Measurements from ENCODE around the gene ARMC2.
"Not testable (repeated sequence)": the region's sequence is repeated elsewhere in the genome, so short reads cannot be mapped to it uniquely, and the experiment has no call there.

The ARMC2 gene

GRCh38 chr6:108813218-108813617 is 35.0 kb upstream of the ARMC2 start:
- ATAC-seq, H3K4me1 Mint-ChIP-seq: not testable (repeated sequence)

GRCh38 chr6:108817276-108817675 is 30.9 kb upstream of the ARMC2 start:
- not testable (repeated sequence) for H3K4me3 Mint-ChIP-seq; H3K27me3 Mint-ChIP-seq; ATAC-seq; H3K36me3 Mint-ChIP-seq (ENCODE audit: low read depth); H3K4me1 Mint-ChIP-seq; DNase-seq; H3K27ac Mint-ChIP-seq
- peaks cover 13% of the 10 kb centered on the region for H3K9me3 Mint-ChIP-seq

More at GRCh38 chr6:108813218-108813617, 35.0 kb upstream of the ARMC2 start:
- H3K36me3 Mint-ChIP-seq (ENCODE audit: low read depth); H3K4me3 Mint-ChIP-seq; H3K27ac Mint-ChIP-seq; H3K27me3 Mint-ChIP-seq; H3K9me3 Mint-ChIP-seq; DNase-seq: not testable (repeated sequence)

GRCh38 chr6:108820006-108820405 is 28.2 kb upstream of the ARMC2 start:
- Mint-ChIP-seq H3K4me3 (no peak overlapping the region), H3K9me3 (peaks cover 18% of the 10 kb centered on the region), H3K36me3 (ENCODE audit: low read depth) (peaks cover 2% of the 10 kb centered on the region), H3K27ac (no peak overlapping the region), H3K27me3 (no peaks in the 10 kb centered on the region), H3K4me1 (no peaks in the 10 kb centered on the region)
- ATAC-seq (no peak), DNase-seq (no peak)

GRCh38 chr6:108822401-108822800 is 25.8 kb upstream of the ARMC2 start:
- no peak for DNase-seq
- Mint-ChIP-seq H3K27me3 (no peaks in the 10 kb centered on the region), H3K4me1 (no peaks in the 10 kb centered on the region), H3K4me3 (no peak overlapping the region), H3K27ac (no peak overlapping the region), H3K36me3 (ENCODE audit: low read depth) (peaks cover 2% of the 10 kb centered on the region), H3K9me3 (peaks cover 28% of the 10 kb centered on the region)
- ATAC-seq: no peak

GRCh38 chr6:108825326-108825725 is 22.9 kb upstream of the ARMC2 start:
- Mint-ChIP-seq H3K4me1 (no peaks in the 10 kb centered on the region), H3K27ac (no peak overlapping the region)
- no peak for ATAC-seq

GRCh38 chr6:108831104-108831503 is 17.1 kb upstream of the ARMC2 start:
- Mint-ChIP-seq H3K36me3 (ENCODE audit: low read depth) (no peaks in the 10 kb centered on the region), H3K9me3 (peaks cover 9% of the 10 kb centered on the region), H3K27me3 (peaks cover 1% of the 10 kb centered on the region), H3K27ac (no peak overlapping the region), H3K4me1 (peaks cover 2% of the 10 kb centered on the region), H3K4me3 (no peak overlapping the region)
- no peak for DNase-seq
- ATAC-seq: no peak

More at GRCh38 chr6:108825326-108825725, 22.9 kb upstream of the ARMC2 start:
- Mint-ChIP-seq H3K36me3 (ENCODE audit: low read depth) (peaks cover 2% of the 10 kb centered on the region), H3K9me3 (peaks cover 24% of the 10 kb centered on the region), H3K4me3 (no peak overlapping the region), H3K27me3 (no peaks in the 10 kb centered on the region)
- no peak for DNase-seq

GRCh38 chr6:108832738-108833137 is 15.5 kb upstream of the ARMC2 start:
- Mint-ChIP-seq H3K36me3 (ENCODE audit: low read depth) (no peaks in the 10 kb centered on the region), H3K27ac (no peak overlapping the region), H3K4me3 (no peak overlapping the region), H3K4me1 (peaks cover 15% of the 10 kb centered on the region), H3K27me3 (peaks cover 1% of the 10 kb centered on the region), H3K9me3 (no peaks in the 10 kb centered on the region)
- DNase-seq: no peak
- no peak for ATAC-seq

GRCh38 chr6:108835218-108835850 is 12.9 kb upstream of the ARMC2 start:
- H3K27ac Mint-ChIP-seq: no peak overlapping the region
- H3K27me3 Mint-ChIP-seq: peaks cover 1% of the 10 kb centered on the region
- H3K4me1 Mint-ChIP-seq: peaks cover 24% of the 10 kb centered on the region
- peak; percentile 85 for DNase-seq
- peak; percentile 92 for ATAC-seq
- no peaks in the 10 kb centered on the region for H3K36me3 Mint-ChIP-seq (ENCODE audit: low read depth)
- H3K9me3 Mint-ChIP-seq: no peaks in the 10 kb centered on the region
- H3K4me3 Mint-ChIP-seq: no peak overlapping the region

- Mint-ChIP-seq H3K27ac (no peak overlapping the region), H3K4me1 (peaks cover 24% of the 10 kb centered on the region), H3K36me3 (ENCODE audit: low read depth) (no peaks in the 10 kb centered on the region), H3K4me3 (no peak overlapping the region), H3K9me3 (no peaks in the 10 kb centered on the region), H3K27me3 (peaks cover 1% of the 10 kb centered on the region)
- ATAC-seq (no peak), DNase-seq (no peak)
Observed at GRCh38 chr6:108836061-108836460, 12.2 kb upstream of the ARMC2 start.

- Mint-ChIP-seq H3K36me3 (ENCODE audit: low read depth) (no peaks in the 10 kb centered on the region), H3K4me1 (peaks cover 26% of the 10 kb centered on the region), H3K4me3 (no peak overlapping the region), H3K27ac (peak overlapping the region; percentile 12), H3K27me3 (peaks cover 3% of the 10 kb centered on the region), H3K9me3 (no peaks in the 10 kb centered on the region)
- ATAC-seq: peak; percentile 65
- DNase-seq: no peak
Observed at GRCh38 chr6:108837236-108837971, 10.8 kb upstream of the ARMC2 start.

GRCh38 chr6:108838101-108838717 is 10.0 kb upstream of the ARMC2 start:
- Mint-ChIP-seq H3K4me1 (peaks cover 26% of the 10 kb centered on the region), H3K9me3 (no peaks in the 10 kb centered on the region), H3K27me3 (peaks cover 3% of the 10 kb centered on the region), H3K27ac (peak overlapping the region; percentile 12), H3K36me3 (ENCODE audit: low read depth) (no peaks in the 10 kb centered on the region), H3K4me3 (no peak overlapping the region)
- DNase-seq (no peak), ATAC-seq (no peak)

- no peaks in the 10 kb centered on the region for H3K36me3 Mint-ChIP-seq (ENCODE audit: low read depth)
- no peak overlapping the region for H3K4me3 Mint-ChIP-seq
- peaks cover 3% of the 10 kb centered on the region for H3K27me3 Mint-ChIP-seq
- H3K4me1 Mint-ChIP-seq: peaks cover 26% of the 10 kb centered on the region
- H3K27ac Mint-ChIP-seq: no peak overlapping the region
- no peak for DNase-seq
- no peak for ATAC-seq
- no peaks in the 10 kb centered on the region for H3K9me3 Mint-ChIP-seq
Observed at GRCh38 chr6:108839083-108839642, 9.1 kb upstream of the ARMC2 start.

- H3K27me3 Mint-ChIP-seq: peaks cover 2% of the 10 kb centered on the region
- no peaks in the 10 kb centered on the region for H3K36me3 Mint-ChIP-seq (ENCODE audit: low read depth)
- no peak overlapping the region for H3K4me3 Mint-ChIP-seq
- H3K9me3 Mint-ChIP-seq: no peaks in the 10 kb centered on the region
- H3K4me1 Mint-ChIP-seq: peaks cover 23% of the 10 kb centered on the region
- no peak overlapping the region for H3K27ac Mint-ChIP-seq
- no peak for DNase-seq
- ATAC-seq: no peak
Observed at GRCh38 chr6:108840919-108841318, 7.3 kb upstream of the ARMC2 start.

GRCh38 chr6:108841377-108841855 is 6.8 kb upstream of the ARMC2 start:
- ATAC-seq (no peak), DNase-seq (no peak)
- Mint-ChIP-seq H3K4me1 (peaks cover 26% of the 10 kb centered on the region), H3K36me3 (ENCODE audit: low read depth) (no peaks in the 10 kb centered on the region), H3K27me3 (peaks cover 2% of the 10 kb centered on the region), H3K9me3 (no peaks in the 10 kb centered on the region), H3K4me3 (no peak overlapping the region), H3K27ac (no peak overlapping the region)

- ATAC-seq (no peak), DNase-seq (no peak)
- Mint-ChIP-seq H3K27ac (no peak overlapping the region), H3K4me1 (peaks cover 24% of the 10 kb centered on the region), H3K36me3 (ENCODE audit: low read depth) (no peaks in the 10 kb centered on the region), H3K9me3 (no peaks in the 10 kb centered on the region), H3K27me3 (peaks cover 2% of the 10 kb centered on the region), H3K4me3 (no peak overlapping the region)
Observed at GRCh38 chr6:108844135-108844534, 4.1 kb upstream of the ARMC2 start.

Measured in activated naive CD8-positive, alpha-beta T cell treated with anti-CD3 and anti-CD28 coated beads, Interleukin-2, amount 50 U/mL, for 24 hours (primary cell).